ENCODE results near the gene ROCK2.

DNA sequence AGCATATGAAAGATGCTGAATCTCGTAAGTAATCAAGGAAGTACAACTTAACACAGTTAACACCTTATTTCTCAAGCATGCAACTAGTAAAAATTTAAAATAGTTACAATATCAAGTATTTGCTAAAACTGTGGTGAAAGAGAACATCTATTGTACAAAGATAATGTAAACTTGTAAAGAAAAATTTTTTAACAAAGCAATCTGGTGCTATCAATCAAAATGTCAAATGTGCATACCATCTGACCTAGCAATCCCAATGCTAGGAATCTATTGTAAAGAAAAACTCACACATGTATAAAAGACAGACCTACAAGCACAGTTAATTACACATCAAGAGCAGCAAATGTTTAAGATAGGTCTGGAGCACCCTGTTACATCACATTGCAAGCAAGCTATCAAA is 99.1 kb downstream of the ROCK2 start:
- TF ChIP-seq GATA2 (IDR thresholded peaks at IDR 0.05; ENCODE audit: low read depth, low read length) = no peak
- no peak for TF ChIP-seq GATA3 (IDR thresholded peaks at IDR 0.05; ENCODE audit: low read depth, low read length)
